Amniotic epithelial cell (primary cell): ENCODE data around the gene EVX2.

ENCODE experiments used
- DNase-seq: peaks from one replicate; pipeline ENCODE4 v3.0.0-alpha.2; 2010; ENCODE audit warnings: low read depth

The EVX2 gene

DNA sequence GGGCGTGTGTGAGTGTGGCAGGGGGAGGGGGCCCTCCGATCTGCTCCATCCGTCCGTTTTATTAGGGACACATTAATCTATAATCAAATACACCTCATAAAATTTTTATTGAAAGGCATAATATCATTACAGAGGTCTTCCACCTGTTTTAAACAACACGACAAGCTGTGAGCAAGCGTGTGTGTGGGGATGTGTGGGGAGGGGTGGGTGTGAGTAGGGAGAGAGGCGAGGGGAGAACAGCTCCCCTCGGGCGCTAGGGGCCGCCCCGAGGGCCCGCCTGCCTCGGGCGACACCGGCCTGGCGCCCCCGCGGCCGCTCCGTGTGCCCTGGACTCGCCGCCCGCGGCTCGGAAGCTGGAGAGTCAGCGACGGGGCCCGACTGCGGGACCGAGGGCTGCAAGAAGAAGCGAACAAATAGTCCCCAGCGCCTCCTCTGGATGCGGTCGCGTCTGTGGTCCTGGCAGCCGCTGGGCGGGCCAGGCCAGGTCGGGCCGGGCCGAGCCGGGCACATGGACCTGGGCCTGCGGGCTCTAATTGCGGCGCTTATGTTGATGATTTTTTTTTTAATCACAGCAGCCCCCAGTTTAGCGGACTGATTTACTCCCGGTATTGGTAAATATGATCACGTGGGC lies 38.4 kb upstream of the EVX2 start:
- no peak for DNase-seq

DNA sequence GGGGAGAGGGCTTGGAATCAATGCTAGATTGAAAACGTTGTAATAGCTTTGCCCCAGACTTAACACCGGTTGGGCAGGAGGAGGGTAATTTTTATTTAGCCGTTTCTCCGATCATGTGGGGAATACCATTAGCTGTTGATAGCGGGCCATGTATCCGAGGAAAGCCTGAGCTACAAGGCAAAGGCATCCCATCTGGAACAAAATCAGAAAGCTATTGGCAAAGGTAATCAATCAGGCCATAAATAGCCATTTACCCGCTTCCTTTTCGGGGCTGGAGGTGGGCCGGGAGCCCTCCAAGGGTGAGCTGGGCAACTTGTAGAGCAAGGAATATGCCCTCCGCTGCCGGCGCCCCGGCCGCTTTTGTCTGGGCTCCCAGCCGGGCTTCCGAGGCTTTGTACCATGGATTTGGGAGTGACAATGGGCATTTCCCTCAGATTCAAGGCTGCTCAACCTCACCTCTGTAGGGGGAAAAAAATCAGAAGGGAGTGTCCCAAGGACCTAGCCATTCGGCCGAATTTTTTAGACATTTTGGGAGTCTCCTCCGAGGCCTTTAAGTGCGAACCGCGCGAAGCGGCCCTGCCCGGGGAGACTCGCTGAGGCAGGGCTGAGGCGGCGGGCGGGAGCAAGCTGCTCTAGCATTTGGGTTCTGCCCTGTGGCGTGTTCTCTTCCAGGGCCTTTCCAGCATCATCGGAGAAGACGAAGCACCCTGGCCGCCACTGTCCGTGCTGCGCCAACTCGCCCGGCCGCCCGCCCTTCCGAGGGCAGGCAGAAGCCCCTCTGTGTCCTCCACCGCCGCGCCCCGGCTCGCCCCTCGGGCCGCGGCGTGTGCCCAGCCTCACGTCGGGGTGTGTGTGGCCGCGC lies 37.7 kb upstream of the EVX2 start:
- no peak for DNase-seq

GRCh38 chr2:176120364-176121189 lies 36.8 kb upstream of the EVX2 start:
- DNase-seq, result no peak

DNA sequence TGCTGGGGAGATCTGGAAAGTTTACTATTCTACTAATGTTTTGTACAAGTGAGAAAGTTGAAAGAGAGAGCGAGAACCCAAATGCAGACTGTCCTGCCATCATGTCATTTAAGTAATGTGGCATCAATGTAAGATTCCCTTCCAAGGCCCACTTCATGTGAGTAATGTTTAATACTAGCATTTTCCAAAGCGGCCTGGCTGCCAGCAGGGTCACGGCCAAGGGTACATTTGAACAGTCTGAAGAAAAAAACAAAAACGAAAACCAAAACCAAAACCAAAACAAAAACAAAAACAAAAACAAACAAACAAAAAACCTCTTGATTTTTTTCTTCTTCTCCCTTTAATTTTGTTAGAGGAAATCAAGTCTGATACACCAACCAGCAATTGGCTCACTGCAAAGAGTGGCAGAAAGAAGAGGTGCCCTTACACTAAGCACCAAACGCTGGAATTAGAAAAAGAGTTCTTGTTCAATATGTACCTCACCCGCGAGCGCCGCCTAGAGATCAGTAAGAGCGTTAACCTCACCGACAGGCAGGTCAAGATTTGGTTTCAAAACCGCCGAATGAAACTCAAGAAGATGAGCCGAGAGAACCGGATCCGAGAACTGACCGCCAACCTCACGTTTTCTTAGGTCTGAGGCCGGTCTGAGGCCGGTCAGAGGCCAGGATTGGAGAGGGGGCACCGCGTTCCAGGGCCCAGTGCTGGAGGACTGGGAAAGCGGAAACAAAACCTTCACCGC lies 35.0 kb upstream of the EVX2 start:
- no peak for DNase-seq

DNA sequence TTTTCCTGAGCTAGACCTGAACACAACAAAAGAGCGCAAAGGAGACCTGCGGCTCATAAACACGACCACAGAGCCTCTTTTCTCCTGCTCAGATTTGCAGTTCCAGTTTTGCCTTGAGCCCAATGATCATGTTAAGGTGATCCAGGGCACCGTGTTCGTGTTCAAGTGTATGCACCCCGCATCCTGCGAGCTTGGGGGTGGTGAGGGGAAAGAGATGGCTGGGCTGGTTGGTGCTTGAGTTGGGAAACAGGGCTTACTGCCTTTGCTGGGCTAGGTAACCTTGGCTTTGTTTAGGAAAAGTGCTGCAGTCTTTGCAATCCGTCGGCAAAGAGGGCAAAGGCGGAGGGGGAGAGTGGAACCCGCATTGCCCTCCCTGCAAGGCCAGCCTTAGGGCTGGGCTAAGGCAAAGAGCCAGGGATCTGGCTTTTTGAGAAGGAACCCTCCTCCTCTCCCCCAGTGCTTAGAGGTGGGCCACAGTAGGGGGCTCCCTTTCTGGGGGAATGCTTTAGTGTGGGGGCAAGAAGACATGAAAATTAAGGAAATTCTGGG lies 34.1 kb upstream of the EVX2 start:
- no peak for DNase-seq

- DNase-seq, result no peak
Observed at GRCh38 chr2:176117162-176117822, 33.5 kb upstream of the EVX2 start.

- no peak for DNase-seq
Observed at GRCh38 chr2:176115883-176116813, 32.4 kb upstream of the EVX2 start, which contains the start of gene HOXD10. HOXD10 (plus strand) TSS chr2:176116778; CDS start chr2:176116834, 56 bp downstream.

GRCh38 chr2:176114930-176115625 lies 31.3 kb upstream of the EVX2 start:
- DNase-seq, result no peak

GRCh38 chr2:176114120-176114929 lies 30.6 kb upstream of the EVX2 start:
- no peak for DNase-seq

DNA sequence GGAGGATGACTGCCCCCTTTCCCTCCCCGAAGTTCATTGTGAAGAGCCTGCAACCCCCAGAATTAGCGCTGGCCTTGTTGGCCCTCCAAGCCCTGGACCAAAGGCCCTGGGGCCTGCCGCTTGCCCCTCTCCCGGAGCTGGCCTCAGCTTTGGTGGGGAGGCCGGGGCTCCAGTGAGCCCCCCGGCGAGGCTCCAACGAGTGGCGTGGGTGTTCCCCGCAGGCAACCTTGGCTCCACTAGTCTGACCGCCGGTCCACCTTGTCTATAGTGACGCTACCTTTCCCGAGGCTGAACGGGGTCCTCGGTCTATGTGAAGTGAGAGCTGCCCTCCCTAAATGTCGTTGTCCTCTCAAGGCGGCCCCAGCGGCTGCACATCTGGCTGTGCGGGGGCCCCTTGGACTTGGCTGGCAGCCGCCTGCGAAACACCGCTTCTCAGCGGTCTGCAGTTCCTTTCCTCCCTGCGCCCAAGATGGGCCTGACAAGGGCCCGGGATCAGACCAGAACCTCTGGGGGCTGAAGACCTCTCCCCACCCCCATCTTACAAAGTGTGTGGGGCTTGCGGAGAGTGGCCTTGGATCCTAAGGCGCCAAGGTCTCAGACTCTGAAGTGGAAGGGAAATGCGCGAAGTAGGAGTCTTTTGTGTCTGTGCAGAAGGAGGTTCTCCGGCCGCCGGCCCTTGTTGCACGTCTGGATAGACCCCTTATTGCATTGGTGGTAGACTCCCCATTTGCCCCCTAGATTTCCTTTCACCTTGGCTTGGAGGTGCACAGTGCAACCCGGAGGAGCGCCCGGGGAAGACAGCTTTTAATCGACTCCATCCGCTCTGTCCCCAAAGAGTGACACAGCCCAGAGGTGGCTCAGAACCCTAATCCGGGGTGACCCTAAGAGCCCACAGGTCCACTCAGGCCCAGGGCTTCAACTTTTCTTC lies 28.9 kb upstream of the EVX2 start:
- DNase-seq, result no peak

DNA sequence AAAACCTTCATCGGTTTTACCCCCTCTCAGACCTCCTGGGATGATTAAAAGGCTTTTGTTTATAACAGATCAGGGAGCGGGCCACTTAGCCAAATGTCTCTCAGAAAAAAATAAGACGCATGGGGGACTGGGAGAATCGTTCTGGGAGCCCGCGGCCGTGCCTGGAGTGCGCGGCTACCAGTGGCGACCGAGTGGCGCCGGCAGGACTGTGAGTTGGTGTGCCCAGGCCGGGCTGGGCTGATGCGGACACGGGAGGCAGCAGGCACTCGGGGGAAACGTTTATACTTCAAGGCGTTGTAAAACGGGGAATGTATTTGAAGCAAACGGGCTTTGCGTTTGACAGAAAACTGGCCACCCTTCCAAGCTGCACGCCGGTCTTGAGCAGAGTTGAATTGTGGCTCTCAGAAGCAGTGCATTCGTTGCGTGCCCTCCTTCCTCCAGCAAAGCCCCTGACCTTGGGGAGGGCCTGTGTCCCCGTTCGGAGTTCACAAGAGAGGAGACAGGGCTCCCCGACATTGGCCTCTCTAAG lies 28.1 kb upstream of the EVX2 start:
- DNase-seq, result no peak

DNA sequence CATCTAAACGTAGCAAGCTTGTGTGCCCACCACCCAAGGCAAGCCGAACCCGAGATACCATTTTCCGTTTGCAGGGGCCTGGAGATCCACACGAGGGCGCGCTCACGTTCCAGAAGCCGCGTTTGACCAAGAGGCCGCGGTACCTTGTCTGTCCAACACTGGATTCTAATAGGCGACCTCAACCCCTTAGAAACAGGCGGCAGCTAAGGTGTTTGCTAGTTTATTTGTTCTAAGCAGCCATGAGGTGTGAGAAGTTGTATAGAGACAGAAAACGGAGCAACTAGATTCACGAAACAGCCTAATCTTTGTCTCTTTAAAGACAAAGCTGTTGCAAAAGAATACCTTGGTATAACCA lies 27.5 kb upstream of the EVX2 start:
- DNase-seq, result peak; percentile 41

DNA sequence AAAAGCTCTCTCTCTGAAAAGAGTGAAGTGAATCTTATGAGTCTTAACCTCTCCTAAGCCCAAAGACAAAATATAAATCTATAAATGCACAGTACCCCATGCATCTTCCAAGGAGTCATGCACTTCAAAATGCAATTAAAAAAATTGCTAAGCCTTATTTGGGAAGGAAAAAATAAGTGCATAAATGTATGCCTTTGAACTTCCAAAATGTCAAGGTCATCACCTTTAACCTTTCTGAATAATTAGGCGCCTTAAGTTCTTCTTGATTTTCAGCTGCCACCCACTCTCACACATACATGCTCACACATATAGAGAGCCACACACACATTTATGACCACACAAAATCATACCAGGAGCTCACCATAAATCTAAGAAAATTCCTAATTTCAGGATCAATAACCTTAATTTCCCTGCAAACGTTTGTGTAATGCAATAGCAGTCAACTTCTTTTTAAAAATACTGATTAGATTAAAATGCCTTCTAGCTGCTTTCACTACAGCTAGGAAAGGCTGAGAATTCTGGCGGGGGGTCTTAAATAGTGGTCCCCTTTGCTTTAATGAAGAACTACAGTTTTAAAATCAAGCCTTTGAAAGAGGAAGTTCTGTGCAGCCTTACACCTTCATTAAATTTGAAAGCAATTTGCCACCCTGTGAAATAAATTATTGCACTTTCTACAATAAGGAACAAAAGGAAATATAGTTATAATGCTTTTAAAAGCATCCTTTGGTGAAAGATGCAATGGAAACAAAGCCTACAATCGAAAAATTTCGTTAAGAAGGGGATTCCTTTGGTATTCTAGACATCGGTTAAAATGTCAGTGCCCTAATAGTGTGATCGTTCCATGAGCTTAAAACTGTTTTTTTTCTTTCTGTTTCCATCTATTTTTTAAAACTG lies 26.9 kb upstream of the EVX2 start:
- DNase-seq, result no peak

DNA sequence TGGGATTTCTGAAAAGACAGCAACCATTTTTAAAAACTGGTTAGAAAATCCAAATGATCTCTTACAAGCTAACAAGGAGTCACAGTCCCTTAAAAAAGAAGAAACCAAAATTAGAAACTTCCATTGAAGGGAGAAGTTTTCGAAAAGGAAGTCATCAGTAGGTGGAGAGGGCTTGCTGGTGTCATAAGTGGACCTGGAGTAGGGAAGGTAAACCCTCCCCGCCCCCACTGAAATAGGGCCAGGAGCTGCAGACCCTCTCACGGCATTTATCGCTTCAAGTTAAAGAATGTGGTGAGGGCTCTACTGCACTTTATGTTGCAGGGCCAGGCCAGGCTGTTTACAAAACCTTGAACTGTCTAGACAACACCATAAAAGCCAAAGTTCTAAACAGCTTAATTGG lies 26.2 kb upstream of the EVX2 start:
- no peak for DNase-seq

DNA sequence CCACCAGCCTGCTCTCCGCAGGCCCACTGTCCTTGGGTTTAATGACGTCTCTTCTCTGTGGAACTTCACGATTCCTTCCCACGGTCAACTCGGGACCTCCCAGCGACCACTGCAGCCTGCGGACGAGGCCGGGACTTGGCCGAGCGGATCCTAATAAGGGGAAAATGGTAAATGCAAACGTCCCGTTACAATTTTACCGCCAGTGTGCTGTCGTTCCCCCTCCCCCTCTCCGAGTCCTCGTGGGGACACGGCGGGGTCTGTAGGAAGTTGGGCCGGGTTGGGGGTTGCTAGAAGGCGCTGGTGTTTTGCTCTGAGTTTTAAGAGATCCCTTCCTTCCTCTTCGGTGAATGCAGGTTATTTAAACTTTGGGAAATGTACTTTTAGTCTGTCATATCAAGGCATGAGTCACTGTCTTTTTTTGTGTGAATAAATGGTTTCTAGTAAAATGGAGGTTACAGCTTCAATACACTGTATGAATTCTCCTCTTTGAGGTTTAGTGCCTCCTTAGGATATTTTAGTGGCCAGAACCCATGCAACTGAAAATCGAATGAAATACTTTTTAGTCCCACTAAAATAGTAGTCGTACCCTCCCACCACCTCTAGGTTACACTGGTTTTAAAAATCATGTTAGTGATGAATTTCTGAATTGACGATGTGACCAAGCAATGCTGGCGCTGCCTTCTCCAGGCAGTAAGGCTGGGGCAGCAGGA lies 25.6 kb upstream of the EVX2 start:
- DNase-seq, result no peak
